K562 (cell line): Measurements from ENCODE around the gene NRCAM. TPM values are rescaled to one million over a fixed set of nuclear protein-coding genes. Genes with fewer than 3 reads are reported as not detected.
"Not testable (repeated sequence)": the region's sequence is repeated elsewhere in the genome, so short reads cannot be mapped to it uniquely, and the experiment has no call there.

Experiments used
- ATAC-seq: fragments of 200-7000 bp; cut with Tn5 transposase; 3 replicates; pipeline ENCODE4 v1.9.1; 2020; ENCODE audit warnings: moderate library complexity
- BruUV-seq: library from RNA; stranded (reverse); fragments of 400-500 nt; replicated peaks from 2 replicates; lab custom pipeline; 2021; lab: Mats Ljungman, UMichigan
- CTCF ChIA-PET: fragments of 300-600 bp; formaldehyde crosslinking; extraction: SDS; loops from one replicate; lab custom pipeline; 2021; ENCODE audit warnings: low intra/inter-chr PET ratio; lab: Yijun Ruan, JAX
- POLR2A ChIA-PET: fragments of 300-600, 350-650 bp; sonication (Branson Sonifier 250); formaldehyde crosslinking; extraction: SDS; loops from one replicate; lab custom pipeline; 2021; ENCODE audit warnings: antibody characterized with exemption, inconsistent platforms; lab: Yijun Ruan, JAX
- DNase-seq, 4 experiments: peaks; one replicate each; pipeline versions ENCODE4 v3.0.0 to v3.0.0-alpha.2; 2011 to 2018; ENCODE audit warnings: low spot score in 3 of 4, mixed read lengths in 3 of 4; ENCODE audit errors: extremely low read depth in 1 of 4
- FAIRE-seq: peaks from 2 replicates; lab custom pipeline; 2011; peaks lifted over from hg19 to GRCh38; lab: Jason Lieb, UNC
- H2AFZ ChIP-seq: 2 replicates; pipeline ENCODE4 v1.6.0; 2011; ENCODE audit warnings: low read depth, low read length, control low read depth, inconsistent platforms
- H3K27ac ChIP-seq: fragments of 200-600 bp; 3 replicates; pipeline ENCODE4 v1.8.0; 2011; ENCODE audit warnings: low read depth, mild to moderate bottlenecking, control low read depth, inconsistent platforms, low read length, moderate library complexity, mixed read lengths; ENCODE audit errors: extremely low read depth
- H3K27me3 ChIP-seq, 2 experiments: fragments of 300-600 bp in 1 of 2; 2 replicates in 1 of 2; 3 replicates in 1 of 2; pipeline versions ENCODE4 v1.6.0 to v1.8.0; 2011; ENCODE audit warnings: inconsistent platforms in 2 of 2, low read length in 2 of 2, mild to moderate bottlenecking in 1 of 2, mixed read lengths in 1 of 2, moderate library complexity in 1 of 2; ENCODE audit not compliant: control insufficient read depth in 2 of 2, insufficient read depth in 2 of 2
- H3K36me3 ChIP-seq: fragments of 300-600 bp; 3 replicates; pipeline ENCODE4 v1.8.0; 2011; ENCODE audit warnings: mild to moderate bottlenecking, low read length, inconsistent platforms; ENCODE audit not compliant: control insufficient read depth, insufficient read depth
- H3K4me1 ChIP-seq, 2 experiments: fragments of 200-600 bp in 1 of 2; replicated peaks in 1 of 2; 2 replicates in 1 of 2; 3 replicates in 1 of 2; pipeline versions ENCODE4 v1.5.1 to v1.8.0; 2011; ENCODE audit warnings: inconsistent platforms in 2 of 2, low read length in 2 of 2, mild to moderate bottlenecking in 1 of 2, mixed read lengths in 1 of 2, moderate library complexity in 1 of 2; ENCODE audit not compliant: control insufficient read depth in 2 of 2, insufficient read depth in 2 of 2
- H3K4me2 ChIP-seq: 2 replicates; pipeline ENCODE4 v1.6.1; 2011; ENCODE audit warnings: low read length, control low read depth, inconsistent platforms, mixed read lengths; ENCODE audit not compliant: insufficient read depth
- H3K4me3 ChIP-seq: fragments of 200-600 bp; sonication (generic), shearing (Covaris generic); 2 replicates; pipeline ENCODE4 v1.5.1; 2016; ENCODE audit warnings: control low read depth, inconsistent platforms
- H3K79me2 ChIP-seq: fragments of 200-600 bp; 3 replicates; pipeline ENCODE4 v1.8.0; 2011; ENCODE audit warnings: low read length, inconsistent platforms; ENCODE audit not compliant: control insufficient read depth, insufficient read depth
- H3K9ac ChIP-seq, 2 experiments: 2 replicates each; pipeline versions ENCODE4 v1.6.0 to v1.6.1; 2011; ENCODE audit warnings: low read depth in 2 of 2, low read length in 2 of 2, control low read depth in 1 of 2, inconsistent platforms in 1 of 2, mild to moderate bottlenecking in 1 of 2, mixed read lengths in 1 of 2; ENCODE audit not compliant: insufficient read depth in 1 of 2
- H3K9me1 ChIP-seq: one replicate; pipeline ENCODE4 v1.6.0; 2011; ENCODE audit warnings: inconsistent platforms, mild to moderate bottlenecking, low read length, moderate library complexity; ENCODE audit not compliant: control insufficient read depth, insufficient read depth
- H3K9me3 ChIP-seq: replicated peaks from 2 replicates; pipeline ENCODE4 v1.5.1; 2011; ENCODE audit warnings: low read depth, low read length, inconsistent platforms; ENCODE audit not compliant: control insufficient read depth, insufficient read depth
- H4K20me1 ChIP-seq: replicated peaks from 2 replicates; pipeline ENCODE4 v1.6.1; 2011; ENCODE audit warnings: low read length, inconsistent platforms, mixed read lengths; ENCODE audit not compliant: control insufficient read depth, insufficient read depth
- YY1 ChIP-seq, 3 experiments: IDR thresholded peaks; 2 replicates each; pipeline ENCODE4 v1.6.1; 2011; ENCODE audit warnings: low read length in 2 of 3, mild to moderate bottlenecking in 2 of 3, moderate library complexity in 2 of 3, borderline replicate concordance in 1 of 3, control low read depth in 1 of 3, low read depth in 1 of 3; ENCODE audit not compliant: insufficient read depth in 3 of 3, insufficient replicate concordance in 2 of 3, control insufficient read depth in 1 of 3, insufficient read length in 1 of 3; ENCODE audit errors: extremely low read depth in 1 of 3
- WGBS: fragments of 100-300 bp; shearing (Covaris generic); methylation state at CpG from one replicate; pipeline ENCODE4 v1.1.6; 2016; ENCODE audit warnings: low coverage, mixed read lengths; ENCODE audit not compliant: insufficient coverage; ENCODE audit errors: missing lambda C conversion rate; 5-methylcytosine and 5-hydroxymethylcytosine counted together
- in situ Hi-C: fragments of 300-500 bp; cut with MboI; formaldehyde crosslinking; loops from 4 replicates; pipeline ENCODE4 v1.15.0; 2018; ENCODE audit warnings: inconsistent platforms, mixed read lengths
- intact Hi-C: fragments of 100-400 bp; cut with micrococcal nuclease; formaldehyde crosslinking; loops from 2 replicates; pipeline ENCODE4 v1.14.2; 2022
- polyA plus RNA-seq, 8 experiments: library from polyadenylated mRNA; depleted of rRNA in 4 of 8; stranded (reverse) in 5 of 8; unstranded in 3 of 8; fragments of >200 nt; fragmentation: Nextera tagmentation in 2 of 8; fragmentation: Illumina TruSeq in 1 of 8; extraction: Ambion mirVana in 2 of 8; extraction: Trizol in 1 of 8; gene quantifications; 2 replicates each; pipeline versions ENCODE4 v1.2.1 to v1.2.3, GENCODE V29; 2011 to 2014; ENCODE audit warnings: inconsistent platforms in 1 of 8, missing spikeins in 1 of 8
- total RNA-seq, 7 experiments: library from RNA; depleted of rRNA in 6 of 7; stranded (reverse); fragments of >200 nt in 6 of 7; fragmentation: Illumina TruSeq in 2 of 7; extraction: Trizol in 2 of 7; gene quantifications; 2 replicates each; pipeline versions ENCODE4 v1.2.1 to v1.2.3, GENCODE V29; 2011 to 2021; ENCODE audit warnings: low replicate concordance in 1 of 7

Gene NRCAM
- total and polyA plus RNA-seq, 9 of the 15 experiments (the other 6 are each of a cell fraction or from before 2014, with no cell fraction given): 0.03 to 0.54 (median 0.12) TPM; not detected in 1

DNA sequence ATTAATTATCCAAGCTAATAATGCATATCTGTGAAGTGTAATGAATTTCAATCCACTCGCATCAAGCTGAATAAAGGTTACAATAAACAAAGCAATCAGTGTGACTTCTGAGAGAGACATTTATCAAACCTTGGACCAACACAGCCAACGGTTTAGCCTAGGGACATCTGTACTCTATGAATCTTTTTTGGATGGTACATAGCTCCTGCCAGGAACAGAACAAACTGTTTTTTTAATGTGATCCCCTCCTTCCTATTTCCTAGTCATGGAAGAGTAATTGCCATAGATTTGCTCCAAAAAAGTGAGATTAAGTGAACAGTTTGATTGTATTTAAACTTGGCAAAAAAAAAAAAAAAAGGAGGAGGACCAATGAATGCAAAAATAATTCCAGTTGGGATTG is 11.2 kb upstream of the NRCAM start:
- H2AFZ ChIP-seq: no peak overlapping the region
- no peaks in the 10 kb centered on the region for H3K9me1 ChIP-seq
- no peaks in the 10 kb centered on the region for H3K79me2 ChIP-seq
- TF ChIP-seq YY1 (IDR thresholded peaks at IDR 0.05; ENCODE audit: borderline replicate concordance in 1 of 3, control insufficient read depth in 1 of 3, extremely low read depth in 1 of 3, insufficient read depth in 3 of 3, insufficient read length in 1 of 3, insufficient replicate concordance in 2 of 3, low read depth in 1 of 3, low read length in 2 of 3): no peak
- CTCF ChIA-PET: no interaction called here
- 0 out of 5 replicates have a peak, but pooled peaks cover 0 to 3% of the 10 kb centered on the region in 2 experiments for H3K4me1 ChIP-seq
- intact Hi-C loops: no loop called here
- no peak overlapping the region for H3K27ac ChIP-seq
- in situ Hi-C loops: no loop called here
- POLR2A ChIA-PET: interaction anchor here (0.8 kb wide), 1 partner anchor 21 kb away, joined by 3 read pairs; no protein-coding TSS in a partner anchor
- no peak overlapping the region for H3K4me3 ChIP-seq
- FAIRE-seq: no peak
- H3K36me3 ChIP-seq: no peaks in the 10 kb centered on the region
- 3% methylated on average over 2 of the region's 2 CpGs for WGBS
- no peak for ATAC-seq
- no TSS peak for BruUV-seq
- H3K4me2 ChIP-seq: no peak overlapping the region
- DNase-seq: no peak
- H4K20me1 ChIP-seq: no peaks in the 10 kb centered on the region
- peaks cover 0 to 8% of the 10 kb centered on the region in 2 experiments; a peak in 3 of 5 replicates for H3K27me3 ChIP-seq
- no peaks in the 10 kb centered on the region for H3K9me3 ChIP-seq
- H3K9ac ChIP-seq: no peak overlapping the region

DNA sequence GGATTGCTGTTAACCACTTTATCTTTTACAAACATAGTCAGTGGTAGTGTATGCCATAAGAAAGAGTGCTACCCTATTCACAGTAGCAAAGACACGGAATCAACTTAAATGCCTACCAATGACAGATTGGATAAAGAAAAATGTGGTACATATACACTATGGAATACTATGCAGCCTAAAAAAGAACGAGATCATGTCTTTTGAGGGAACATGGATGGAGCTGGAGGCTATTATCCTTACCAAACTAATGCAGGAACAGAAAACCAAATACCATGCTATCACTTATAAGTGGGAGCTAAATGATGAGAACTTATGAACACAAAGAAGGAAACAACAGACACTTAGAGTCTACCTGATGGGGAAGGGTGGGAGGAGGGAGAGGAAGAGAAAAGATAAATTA is 10.1 kb upstream of the NRCAM start:
- intact Hi-C loops, H3K27ac ChIP-seq, H3K79me2 ChIP-seq, ATAC-seq, H3K4me2 ChIP-seq, FAIRE-seq, H3K36me3 ChIP-seq, DNase-seq, H3K4me3 ChIP-seq, H4K20me1 ChIP-seq, H2AFZ ChIP-seq, in situ Hi-C loops, H3K9me3 ChIP-seq, CTCF ChIA-PET, H3K9me1 ChIP-seq, BruUV-seq, H3K4me1 ChIP-seq, H3K9ac ChIP-seq: not testable (repeated sequence)
- WGBS: 0% methylated on average over 2 of the region's 2 CpGs
- peaks cover 7 to 18% of the 10 kb centered on the region in 2 experiments for H3K27me3 ChIP-seq
- POLR2A ChIA-PET: interaction anchor here (0.6 kb wide), 1 partner anchor 79 kb away, joined by 3 read pairs; no protein-coding TSS in a partner anchor
